ENCODE measurements around the gene TJP1.
"Not testable (repeated sequence)": the region's sequence is repeated elsewhere in the genome, so short reads cannot be mapped to it uniquely, and the experiment has no call there.

Gene TJP1

GRCh38 chr15:29743475-29743874 is 78.8 kb downstream of the TJP1 start:
- H3K4me1 ChIP-seq (ENCODE audit: insufficient read depth, low read length): no peaks in the 10 kb centered on the region
- H3K27ac ChIP-seq (ENCODE audit: low read length): no peak overlapping the region
- peaks cover 37% of the 10 kb centered on the region for H3K36me3 ChIP-seq (ENCODE audit: insufficient read depth, low read depth, low read length)
- H3K4me3 ChIP-seq (ENCODE audit: low read length): no peak overlapping the region
- H3K9me3 ChIP-seq (ENCODE audit: insufficient read depth, low read depth, low read length): no peaks in the 10 kb centered on the region
- H3K9ac ChIP-seq (ENCODE audit: low read depth, low read length): no peak overlapping the region
- H3K27me3 ChIP-seq (ENCODE audit: insufficient read depth, low read length): no peaks in the 10 kb centered on the region

DNA sequence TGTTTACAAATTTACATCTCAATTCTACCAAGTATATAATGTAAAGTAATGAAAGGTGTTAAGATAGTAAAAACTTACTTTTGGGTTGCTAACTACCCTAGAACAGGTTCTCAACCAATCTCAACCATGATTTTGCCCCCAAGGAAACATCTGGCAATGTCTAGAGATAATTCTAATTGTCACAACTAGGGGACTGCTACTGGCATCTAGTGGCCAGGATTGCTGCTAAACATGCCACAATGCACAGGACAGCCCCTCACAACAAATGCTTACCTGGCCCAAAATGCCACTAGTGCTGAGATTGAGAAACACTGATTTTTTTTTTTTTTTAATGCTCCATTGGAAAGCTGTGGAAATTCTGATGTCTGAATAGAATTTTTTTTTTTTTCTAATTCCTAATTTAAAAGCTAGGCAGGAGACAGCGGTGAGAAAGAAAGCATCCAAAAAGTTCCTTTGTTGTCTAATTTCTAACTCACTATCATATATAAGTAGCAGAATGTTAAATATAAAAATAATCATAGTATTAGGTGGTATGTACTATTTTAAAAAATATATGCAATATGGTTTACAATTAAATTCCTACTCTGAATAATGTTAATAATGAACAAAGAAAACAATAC is 81.5 kb downstream of the TJP1 start:
- peaks cover 62% of the 10 kb centered on the region for H3K36me3 ChIP-seq (ENCODE audit: insufficient read depth, low read depth, low read length)
- no peak overlapping the region for H3K4me3 ChIP-seq (ENCODE audit: low read length)
- no peaks in the 10 kb centered on the region for H3K4me1 ChIP-seq (ENCODE audit: insufficient read depth, low read length)
- no peaks in the 10 kb centered on the region for H3K9me3 ChIP-seq (ENCODE audit: insufficient read depth, low read depth, low read length)
- no peaks in the 10 kb centered on the region for H3K27me3 ChIP-seq (ENCODE audit: insufficient read depth, low read length)
- H3K9ac ChIP-seq (ENCODE audit: low read depth, low read length): no peak overlapping the region
- no peak overlapping the region for H3K27ac ChIP-seq (ENCODE audit: low read length)

DNA sequence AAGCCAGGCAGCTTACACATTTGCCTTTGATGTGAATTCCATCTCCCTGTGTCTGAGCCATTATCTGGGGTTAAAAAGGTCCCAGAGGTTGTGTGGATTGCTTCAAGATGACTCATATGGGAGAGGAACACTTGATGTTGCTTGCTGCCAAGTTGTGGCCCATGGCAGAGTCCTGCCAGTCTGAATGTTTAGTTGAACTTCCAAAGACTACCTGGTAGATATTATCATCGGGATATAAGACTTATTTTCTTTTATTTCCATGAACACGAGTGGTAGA is 85.6 kb downstream of the TJP1 start:
- H3K27me3 ChIP-seq (ENCODE audit: insufficient read depth, low read length): no peaks in the 10 kb centered on the region
- H3K4me1 ChIP-seq (ENCODE audit: insufficient read depth, low read length): no peaks in the 10 kb centered on the region
- peaks cover 89% of the 10 kb centered on the region for H3K36me3 ChIP-seq (ENCODE audit: insufficient read depth, low read depth, low read length)
- H3K9me3 ChIP-seq (ENCODE audit: insufficient read depth, low read depth, low read length): no peaks in the 10 kb centered on the region
- no peak overlapping the region for H3K27ac ChIP-seq (ENCODE audit: low read length)
- H3K9ac ChIP-seq (ENCODE audit: low read depth, low read length): no peak overlapping the region
- H3K4me3 ChIP-seq (ENCODE audit: low read length): no peak overlapping the region

- Histone ChIP-seq H3K36me3 (ENCODE audit: insufficient read depth, low read depth, low read length) (peaks cover 87% of the 10 kb centered on the region), H3K4me1 (ENCODE audit: insufficient read depth, low read length) (no peaks in the 10 kb centered on the region), H3K27me3 (ENCODE audit: insufficient read depth, low read length) (no peaks in the 10 kb centered on the region), H3K9ac (ENCODE audit: low read depth, low read length) (no peak overlapping the region), H3K4me3 (ENCODE audit: low read length) (no peak overlapping the region), H3K27ac (ENCODE audit: low read length) (no peak overlapping the region), H3K9me3 (ENCODE audit: insufficient read depth, low read depth, low read length) (no peaks in the 10 kb centered on the region)
These were observed 86.1 kb downstream of the TJP1 start for GRCh38 chr15:29736012-29736743.

- no peak overlapping the region for H3K9ac ChIP-seq (ENCODE audit: low read depth, low read length)
- no peak overlapping the region for H3K4me3 ChIP-seq (ENCODE audit: low read length)
- H3K27ac ChIP-seq (ENCODE audit: low read length): no peak overlapping the region
- H3K36me3 ChIP-seq (ENCODE audit: insufficient read depth, low read depth, low read length): peaks cover 77% of the 10 kb centered on the region
- no peaks in the 10 kb centered on the region for H3K27me3 ChIP-seq (ENCODE audit: insufficient read depth, low read length)
- no peaks in the 10 kb centered on the region for H3K9me3 ChIP-seq (ENCODE audit: insufficient read depth, low read depth, low read length)
- no peaks in the 10 kb centered on the region for H3K4me1 ChIP-seq (ENCODE audit: insufficient read depth, low read length)
These were observed 87.2 kb downstream of the TJP1 start for GRCh38 chr15:29734917-29735572.

- H3K9ac ChIP-seq (ENCODE audit: low read depth, low read length): no peak overlapping the region
- H3K27me3 ChIP-seq (ENCODE audit: insufficient read depth, low read length): no peaks in the 10 kb centered on the region
- no peaks in the 10 kb centered on the region for H3K4me1 ChIP-seq (ENCODE audit: insufficient read depth, low read length)
- H3K27ac ChIP-seq (ENCODE audit: low read length): no peak overlapping the region
- H3K4me3 ChIP-seq (ENCODE audit: low read length): no peak overlapping the region
- no peaks in the 10 kb centered on the region for H3K9me3 ChIP-seq (ENCODE audit: insufficient read depth, low read depth, low read length)
- peaks cover 79% of the 10 kb centered on the region for H3K36me3 ChIP-seq (ENCODE audit: insufficient read depth, low read depth, low read length)
These were observed 90.4 kb downstream of the TJP1 start for GRCh38 chr15:29731865-29732264.

DNA sequence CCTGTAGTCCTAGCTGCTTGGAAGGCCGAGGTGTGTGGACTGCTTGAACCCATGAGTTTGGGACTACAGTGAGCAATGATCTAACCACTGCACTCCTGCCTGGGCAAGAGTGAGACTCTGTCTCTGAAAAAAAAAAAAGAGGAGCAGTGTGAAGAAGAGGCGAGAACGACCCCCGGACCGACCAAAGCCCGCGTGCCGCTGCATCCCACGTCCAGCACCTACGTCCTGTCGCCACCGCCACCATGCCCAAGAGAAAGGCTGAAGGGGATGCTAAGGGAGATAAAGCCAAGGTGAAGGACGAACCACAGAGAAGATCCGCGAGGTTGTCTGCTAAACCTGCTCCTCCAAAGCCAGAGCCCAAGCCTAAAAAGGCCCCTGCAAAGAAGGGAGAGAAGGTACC is 91.8 kb downstream of the TJP1 start:
- H3K9ac ChIP-seq (ENCODE audit: low read depth, low read length); H3K27ac ChIP-seq (ENCODE audit: low read length); H3K4me1 ChIP-seq (ENCODE audit: insufficient read depth, low read length); H3K27me3 ChIP-seq (ENCODE audit: insufficient read depth, low read length); H3K9me3 ChIP-seq (ENCODE audit: insufficient read depth, low read depth, low read length); H3K4me3 ChIP-seq (ENCODE audit: low read length): not testable (repeated sequence)
- H3K36me3 ChIP-seq (ENCODE audit: insufficient read depth, low read depth, low read length): peaks cover 79% of the 10 kb centered on the region

DNA sequence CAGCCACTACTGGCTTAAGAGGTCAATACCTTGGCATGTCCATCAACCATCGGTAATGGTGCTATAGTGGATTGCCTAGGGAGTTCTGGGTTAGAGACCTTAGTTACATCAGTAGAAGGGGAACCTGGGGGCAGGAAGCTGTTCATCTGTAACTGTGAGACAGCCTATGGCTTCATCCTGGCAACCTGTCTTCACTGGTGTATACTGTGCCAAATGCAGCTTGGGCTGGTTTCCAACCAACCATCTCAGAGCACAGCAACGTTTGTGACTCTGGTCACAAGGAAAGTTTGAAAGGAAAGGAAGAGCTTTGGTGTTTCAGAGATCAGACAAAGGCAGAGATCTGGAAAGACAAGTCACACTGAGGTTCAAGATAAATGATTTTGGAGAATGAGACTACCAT is 93.8 kb downstream of the TJP1 start:
- Histone ChIP-seq H3K27ac (ENCODE audit: low read length) (no peak overlapping the region), H3K36me3 (ENCODE audit: insufficient read depth, low read depth, low read length) (peaks cover 82% of the 10 kb centered on the region), H3K9ac (ENCODE audit: low read depth, low read length) (no peak overlapping the region), H3K9me3 (ENCODE audit: insufficient read depth, low read depth, low read length) (peaks cover 10% of the 10 kb centered on the region), H3K4me1 (ENCODE audit: insufficient read depth, low read length) (no peaks in the 10 kb centered on the region), H3K27me3 (ENCODE audit: insufficient read depth, low read length) (no peaks in the 10 kb centered on the region), H3K4me3 (ENCODE audit: low read length) (no peak overlapping the region)

DNA sequence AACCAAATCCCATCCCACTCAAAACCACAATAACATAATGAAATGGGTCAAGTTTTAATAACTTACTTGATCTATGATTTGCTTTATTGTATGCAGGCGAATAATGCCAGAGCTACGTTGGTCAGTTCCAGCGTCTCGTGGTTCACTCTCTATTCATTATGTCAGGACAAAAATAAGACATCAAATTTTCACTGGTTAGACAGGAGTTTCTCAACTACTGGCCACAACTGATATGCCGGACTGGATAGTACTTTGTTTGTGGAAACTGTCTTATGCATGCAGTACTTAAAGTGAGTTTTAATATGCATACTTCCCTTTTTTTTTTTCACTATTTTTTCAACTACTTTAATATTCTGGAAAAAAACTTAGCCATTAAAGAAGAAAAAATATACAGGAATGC is 94.4 kb downstream of the TJP1 start:
- Histone ChIP-seq H3K36me3 (ENCODE audit: insufficient read depth, low read depth, low read length) (peaks cover 82% of the 10 kb centered on the region), H3K9ac (ENCODE audit: low read depth, low read length) (no peak overlapping the region), H3K27ac (ENCODE audit: low read length) (no peak overlapping the region), H3K9me3 (ENCODE audit: insufficient read depth, low read depth, low read length) (peaks cover 15% of the 10 kb centered on the region), H3K4me3 (ENCODE audit: low read length) (no peak overlapping the region), H3K4me1 (ENCODE audit: insufficient read depth, low read length) (no peaks in the 10 kb centered on the region), H3K27me3 (ENCODE audit: insufficient read depth, low read length) (no peaks in the 10 kb centered on the region)

DNA sequence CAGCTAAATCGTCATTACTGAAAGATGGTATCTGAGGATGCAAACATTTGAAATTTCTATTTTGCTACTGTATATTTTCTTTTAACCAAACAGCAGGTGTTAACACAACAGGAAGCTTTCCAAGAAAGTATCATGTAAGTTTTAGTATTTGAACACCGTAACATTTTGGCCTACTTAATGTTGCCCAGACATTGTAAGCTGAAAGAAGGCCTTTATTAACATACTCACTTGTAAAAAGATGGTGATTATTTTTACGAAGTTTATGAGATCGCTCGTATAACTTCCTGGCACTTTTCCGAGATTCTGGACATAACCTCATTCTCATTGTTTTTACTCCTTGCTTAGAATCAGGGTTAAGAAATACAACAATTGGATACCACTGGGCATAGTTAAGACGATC is 95.7 kb downstream of the TJP1 start:
- Histone ChIP-seq H3K4me1 (ENCODE audit: insufficient read depth, low read length) (no peaks in the 10 kb centered on the region), H3K27ac (ENCODE audit: low read length) (no peak overlapping the region), H3K27me3 (ENCODE audit: insufficient read depth, low read length) (no peaks in the 10 kb centered on the region), H3K9me3 (ENCODE audit: insufficient read depth, low read depth, low read length) (peaks cover 27% of the 10 kb centered on the region), H3K4me3 (ENCODE audit: low read length) (no peak overlapping the region), H3K9ac (ENCODE audit: low read depth, low read length) (no peak overlapping the region), H3K36me3 (ENCODE audit: insufficient read depth, low read depth, low read length) (peaks cover 82% of the 10 kb centered on the region)

DNA sequence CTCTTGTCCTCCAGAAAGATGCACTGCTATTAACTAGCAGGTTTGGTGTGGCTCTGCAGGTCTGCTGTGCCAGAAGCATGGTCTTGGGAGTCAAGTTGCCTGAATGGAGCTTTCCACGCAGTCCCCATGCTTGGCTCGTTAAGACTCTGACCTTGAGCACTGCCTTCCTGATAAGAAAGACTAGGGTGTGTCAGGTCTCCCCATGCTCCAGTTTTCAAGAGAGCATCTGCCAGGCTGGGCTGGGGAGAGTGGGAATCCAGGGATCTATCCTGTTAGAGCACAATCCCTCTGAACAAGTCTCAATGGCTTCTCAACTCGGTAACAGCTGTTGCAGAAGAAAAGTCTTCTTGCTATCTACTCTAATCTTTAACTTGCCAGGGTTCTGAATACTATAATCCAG is 98.2 kb downstream of the TJP1 start:
- H3K27me3 ChIP-seq (ENCODE audit: insufficient read depth, low read length): no peaks in the 10 kb centered on the region
- no peak overlapping the region for H3K27ac ChIP-seq (ENCODE audit: low read length)
- peaks cover 27% of the 10 kb centered on the region for H3K9me3 ChIP-seq (ENCODE audit: insufficient read depth, low read depth, low read length)
- peaks cover 100% of the 10 kb centered on the region for H3K36me3 ChIP-seq (ENCODE audit: insufficient read depth, low read depth, low read length)
- no peaks in the 10 kb centered on the region for H3K4me1 ChIP-seq (ENCODE audit: insufficient read depth, low read length)
- H3K4me3 ChIP-seq (ENCODE audit: low read length): no peak overlapping the region
- H3K9ac ChIP-seq (ENCODE audit: low read depth, low read length): no peak overlapping the region

GRCh38 chr15:29713784-29714183 is 108.5 kb downstream of the TJP1 start:
- Histone ChIP-seq H3K4me1 (ENCODE audit: insufficient read depth, low read length) (no peaks in the 10 kb centered on the region), H3K36me3 (ENCODE audit: insufficient read depth, low read depth, low read length) (peaks cover 94% of the 10 kb centered on the region), H3K9me3 (ENCODE audit: insufficient read depth, low read depth, low read length) (no peaks in the 10 kb centered on the region), H3K27ac (ENCODE audit: low read length) (no peak overlapping the region), H3K9ac (ENCODE audit: low read depth, low read length) (no peak overlapping the region), H3K4me3 (ENCODE audit: low read length) (no peak overlapping the region), H3K27me3 (ENCODE audit: insufficient read depth, low read length) (no peaks in the 10 kb centered on the region)
